ENCODE data around the gene TLE5.

GRCh38 chr19:3080286-3080685 lies 18.0 kb upstream of the TLE5 start:
- no peak for TF ChIP-seq POLR2A (IDR thresholded peaks at IDR 0.05; ENCODE audit: low read length)
- TF ChIP-seq GATA1 (IDR thresholded peaks at IDR 0.05; ENCODE audit: low read depth, low read length): no peak
